GM18907 (cell line): ENCODE results near the gene SLC13A1.
"Not testable (repeated sequence)": the region's sequence is repeated elsewhere in the genome, so short reads cannot be mapped to it uniquely, and the experiment has no call there.

Source experiments
- ATAC-seq: cut with Tn5 transposase; IDR thresholded peaks from one replicate; pipeline ENCODE4 v1.9.1; 2021; ENCODE audit warnings: mild to moderate bottlenecking, moderate library complexity; ENCODE audit not compliant: unreplicated experiment

The SLC13A1 gene, protein sequence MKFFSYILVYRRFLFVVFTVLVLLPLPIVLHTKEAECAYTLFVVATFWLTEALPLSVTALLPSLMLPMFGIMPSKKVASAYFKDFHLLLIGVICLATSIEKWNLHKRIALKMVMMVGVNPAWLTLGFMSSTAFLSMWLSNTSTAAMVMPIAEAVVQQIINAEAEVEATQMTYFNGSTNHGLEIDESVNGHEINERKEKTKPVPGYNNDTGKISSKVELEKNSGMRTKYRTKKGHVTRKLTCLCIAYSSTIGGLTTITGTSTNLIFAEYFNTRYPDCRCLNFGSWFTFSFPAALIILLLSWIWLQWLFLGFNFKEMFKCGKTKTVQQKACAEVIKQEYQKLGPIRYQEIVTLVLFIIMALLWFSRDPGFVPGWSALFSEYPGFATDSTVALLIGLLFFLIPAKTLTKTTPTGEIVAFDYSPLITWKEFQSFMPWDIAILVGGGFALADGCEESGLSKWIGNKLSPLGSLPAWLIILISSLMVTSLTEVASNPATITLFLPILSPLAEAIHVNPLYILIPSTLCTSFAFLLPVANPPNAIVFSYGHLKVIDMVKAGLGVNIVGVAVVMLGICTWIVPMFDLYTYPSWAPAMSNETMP

DNA sequence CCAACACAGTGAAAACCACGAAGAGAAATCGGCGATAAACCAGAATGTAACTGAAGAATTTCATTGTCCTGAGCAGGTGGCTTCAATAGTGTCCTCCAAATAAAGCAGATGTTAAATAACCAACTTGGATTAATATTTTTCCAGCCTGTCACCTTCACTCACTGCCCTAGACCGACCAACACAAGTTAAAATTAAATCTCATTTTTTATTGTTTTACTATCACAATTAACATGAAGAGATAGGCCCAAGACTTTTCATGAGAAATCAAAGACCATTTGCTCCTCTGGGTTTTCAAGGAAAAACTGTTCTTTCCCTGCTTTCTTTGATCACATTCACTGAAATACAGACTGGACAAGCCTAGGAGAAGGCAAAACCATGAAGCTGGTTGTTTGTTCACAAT is at the start of gene SLC13A1:
TSS of gene SLC13A1 (minus strand) at position 87 of the 400 bp plus-strand sequence. CDS start at position 64, 23 bp downstream.
- no peak for ATAC-seq

- no peak for ATAC-seq
These were observed 45.0 kb upstream of the SLC13A1 start for GRCh38 chr7:123244768-123245167.

DNA sequence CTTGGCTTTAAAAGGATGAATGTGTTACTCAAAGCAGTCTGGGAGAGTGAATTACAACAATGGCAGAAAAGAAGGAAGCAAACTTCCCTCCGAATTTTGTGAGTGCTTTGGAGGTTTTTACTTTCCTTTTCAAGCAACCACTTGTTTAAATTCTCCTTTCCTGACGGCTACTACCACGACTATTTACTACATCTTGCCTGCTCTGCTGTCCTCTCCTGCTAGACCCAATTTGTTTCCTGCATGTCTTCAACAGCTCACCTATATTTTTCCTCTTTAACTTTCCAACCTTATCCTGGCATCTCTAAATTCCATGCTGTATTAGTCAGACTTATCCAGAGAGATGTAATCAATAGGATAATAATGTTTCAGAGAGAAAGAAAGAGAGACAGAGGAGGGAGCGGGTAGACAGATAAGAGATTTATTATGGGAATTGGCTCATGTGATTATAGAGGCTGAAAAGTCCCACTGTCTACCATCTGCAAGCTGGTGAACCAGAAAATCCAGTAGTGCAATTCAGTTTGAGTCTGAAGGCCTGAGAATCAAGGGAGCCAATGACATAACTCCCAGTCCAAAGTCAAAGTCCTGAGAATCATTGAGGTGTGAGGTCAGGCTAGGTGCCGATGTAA is 42.8 kb upstream of the SLC13A1 start:
- ATAC-seq: no peak

DNA sequence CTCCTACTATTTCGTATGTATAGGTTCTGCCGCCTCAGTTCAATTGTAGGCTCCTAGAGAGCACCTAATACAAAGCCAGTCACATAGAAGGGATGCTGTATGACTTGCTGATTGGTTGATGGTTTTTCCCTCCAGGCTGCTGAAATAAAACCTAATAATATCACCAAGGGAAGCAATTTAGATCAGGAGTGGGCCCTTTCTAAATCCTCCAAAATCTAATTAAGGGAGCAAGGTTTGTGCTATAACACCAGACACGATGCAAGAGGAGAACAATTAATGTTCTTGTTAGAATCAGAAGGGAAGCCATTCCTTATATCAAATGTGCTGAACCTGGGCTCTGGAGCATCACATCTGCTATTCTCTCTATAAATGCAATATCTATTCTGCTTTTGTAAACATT is 42.0 kb upstream of the SLC13A1 start:
- ATAC-seq: no peak

- ATAC-seq: no peak
These were observed 31.5 kb upstream of the SLC13A1 start for GRCh38 chr7:123231021-123232000.

- no peak for ATAC-seq
These were observed 30.8 kb upstream of the SLC13A1 start for GRCh38 chr7:123230603-123231002.

DNA sequence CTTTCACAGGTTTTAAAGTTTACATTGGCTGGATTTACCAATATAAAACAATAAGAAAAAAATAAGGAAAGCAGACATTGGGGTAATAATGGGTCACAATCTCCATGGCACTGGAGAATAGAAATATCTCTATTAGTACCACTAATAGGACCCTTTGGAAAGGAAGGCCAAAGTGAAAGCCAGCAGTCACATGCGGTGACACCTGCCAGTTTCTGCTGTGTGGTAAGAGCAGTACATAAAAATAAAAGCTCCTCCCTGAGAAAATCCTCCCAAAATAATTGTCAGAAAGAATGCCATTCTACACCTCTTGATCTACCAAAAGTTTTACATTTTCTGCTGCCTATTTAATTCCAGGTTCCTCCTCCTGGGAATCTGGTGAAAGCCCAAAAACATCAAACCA is 30.4 kb upstream of the SLC13A1 start:
- no peak for ATAC-seq

GRCh38 chr7:123229426-123229825 is 29.7 kb upstream of the SLC13A1 start:
- no peak for ATAC-seq

- ATAC-seq: not testable (repeated sequence)
These were observed 27.9 kb upstream of the SLC13A1 start for GRCh38 chr7:123227666-123228065.

DNA sequence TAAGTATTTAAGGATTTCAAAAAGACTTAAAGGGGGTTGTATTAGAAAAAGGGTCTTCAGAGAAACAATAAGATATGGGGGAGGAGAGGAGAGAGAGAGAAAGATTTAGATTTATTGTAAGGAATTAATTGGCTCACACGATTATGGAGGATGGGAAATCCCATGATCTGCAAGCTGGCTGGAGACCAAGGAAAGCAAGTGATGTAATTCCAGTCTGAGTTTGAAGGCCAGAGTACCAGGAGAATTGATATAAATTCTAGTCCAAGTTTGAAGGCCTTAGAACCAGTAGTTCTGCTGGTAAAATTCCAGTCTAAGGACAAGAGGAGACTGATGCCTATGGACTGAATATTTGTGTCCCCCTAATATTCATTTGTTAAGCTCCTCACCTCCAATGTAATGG is 20.6 kb upstream of the SLC13A1 start:
- no peak for ATAC-seq

DNA sequence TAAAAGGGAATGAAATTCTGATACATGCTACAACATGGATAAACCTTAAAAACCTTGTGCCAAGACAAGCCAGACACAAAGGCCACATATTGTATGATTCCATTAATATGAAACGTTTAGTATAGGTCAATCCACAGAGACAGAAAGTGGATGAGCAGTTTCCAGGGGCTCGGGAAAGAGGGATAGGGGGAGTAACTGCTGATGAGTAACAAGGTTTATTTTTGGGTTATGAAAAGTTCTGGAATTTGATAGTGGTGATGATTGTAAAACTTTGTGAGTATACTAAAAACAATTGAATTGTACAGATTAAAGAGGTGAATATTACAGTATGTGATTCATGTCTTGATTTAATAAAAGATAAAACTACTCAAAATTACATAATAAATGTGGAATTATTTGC is 19.1 kb upstream of the SLC13A1 start:
- no peak for ATAC-seq

GRCh38 chr7:123216825-123217224 is 17.1 kb upstream of the SLC13A1 start:
- ATAC-seq: no peak

DNA sequence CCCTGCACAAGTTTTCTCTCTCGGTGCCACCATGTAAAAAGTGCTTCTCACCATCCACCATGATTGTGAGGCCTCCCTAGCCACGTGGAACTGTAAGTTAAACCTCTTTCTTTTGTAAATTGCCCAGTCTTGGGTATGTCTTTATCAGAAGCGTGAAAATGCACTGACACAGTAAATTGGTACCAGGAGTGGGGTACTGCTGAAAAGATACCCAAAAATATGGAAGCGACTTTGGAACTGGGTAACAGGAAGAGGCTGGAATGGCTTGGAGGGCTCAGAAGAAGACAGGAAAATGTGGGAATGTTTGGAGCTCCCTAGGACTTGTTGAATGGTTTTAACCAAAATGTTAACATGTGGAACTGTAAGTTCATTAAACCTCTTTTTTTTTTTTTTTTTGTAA is 15.6 kb upstream of the SLC13A1 start:
- ATAC-seq: no peak

DNA sequence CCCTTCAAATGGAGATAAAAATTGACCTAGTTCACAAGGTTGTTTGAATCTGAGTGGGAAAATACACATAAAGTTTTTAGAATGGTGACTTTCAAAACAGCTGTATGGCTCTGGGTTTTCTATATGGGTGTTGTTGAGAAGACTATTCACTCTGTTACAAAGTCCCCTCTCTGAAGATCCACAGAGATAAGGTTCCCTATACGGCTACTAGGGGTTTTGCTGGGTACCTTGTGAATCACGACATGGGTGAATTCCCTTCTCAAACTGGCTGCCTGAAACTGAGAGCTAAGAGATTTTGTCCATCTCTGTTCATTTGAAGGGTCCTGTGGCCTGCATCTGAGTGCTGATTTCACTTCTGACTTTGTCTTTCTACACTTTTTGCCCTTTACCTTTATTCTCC is 11.8 kb upstream of the SLC13A1 start:
- no peak for ATAC-seq

GRCh38 chr7:123210986-123211385 is 11.2 kb upstream of the SLC13A1 start:
- no peak for ATAC-seq

GRCh38 chr7:123209786-123210185 is 10.0 kb upstream of the SLC13A1 start:
- ATAC-seq: no peak

- ATAC-seq: no peak
These were observed 9.0 kb upstream of the SLC13A1 start for GRCh38 chr7:123208793-123209192.

- ATAC-seq: no peak
These were observed 4.6 kb upstream of the SLC13A1 start for GRCh38 chr7:123204206-123204835.

DNA sequence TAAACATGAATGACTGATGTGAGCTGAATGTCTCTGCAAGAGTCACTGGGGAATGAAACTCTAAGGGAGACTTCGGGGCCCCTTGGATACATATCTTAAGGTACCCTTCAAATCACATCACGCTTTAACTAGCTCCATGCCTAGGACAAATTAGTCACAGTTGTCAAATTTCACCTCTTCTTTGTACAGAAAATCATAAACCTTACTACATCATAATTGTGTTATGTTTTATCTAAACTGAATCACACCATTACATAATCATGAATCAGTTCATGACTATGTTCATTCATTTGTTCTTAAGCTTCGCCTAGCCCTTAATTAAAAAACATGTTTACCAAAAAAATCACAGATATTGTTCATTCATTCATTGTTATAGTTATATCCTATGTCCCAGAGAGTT is 2.1 kb upstream of the SLC13A1 start:
- ATAC-seq: no peak
